Measurements from ENCODE around the gene TAAR6.
"Not testable (repeated sequence)": the region's sequence is repeated elsewhere in the genome, so short reads cannot be mapped to it uniquely, and the experiment has no call there.

- TF ChIP-seq CTCF (IDR thresholded peaks at IDR 0.05; ENCODE audit: low read depth, low read length); MYC (IDR thresholded peaks at IDR 0.05; ENCODE audit: low read depth, low read length); POLR2A (IDR thresholded peaks at IDR 0.05; ENCODE audit: extremely low read depth, insufficient read length): not testable (repeated sequence)
These were observed 35.6 kb upstream of the TAAR6 start for GRCh38 chr6:132534546-132534945.

All from NB4 (cell line).